ENCODE measurements around the gene KLHL5. TPM values are rescaled to one million over a fixed set of nuclear protein-coding genes. Genes with fewer than 3 reads are reported as not detected.
"Not testable (repeated sequence)": the region's sequence is repeated elsewhere in the genome, so short reads cannot be mapped to it uniquely, and the experiment has no call there.

The KLHL5 gene
- total and polyA plus RNA-seq, 2 of the 4 experiments (the other 2 are of a cell fraction): 58.8 to 97.7 TPM

DNA sequence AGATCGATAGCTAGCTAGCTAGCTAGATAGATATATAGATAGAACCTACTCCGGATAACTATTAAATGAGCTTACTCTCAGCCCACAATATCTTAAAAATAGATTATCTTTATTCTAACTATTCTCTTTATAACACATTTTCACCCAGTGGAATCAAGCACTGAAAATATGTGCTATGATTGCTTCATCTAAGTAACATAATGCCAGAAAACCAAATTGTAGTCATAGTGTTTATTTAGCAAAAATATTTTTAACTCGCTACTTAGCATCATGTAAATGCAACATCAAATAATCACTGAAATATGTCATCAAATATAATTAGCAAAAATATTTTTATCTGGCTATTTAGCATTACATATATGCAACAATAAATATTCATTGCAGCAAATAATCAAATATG lies 31.3 kb upstream of the KLHL5 start:
- Histone ChIP-seq H3K4me1 (ENCODE audit: control insufficient read depth, insufficient read depth, low read length) (peaks cover 13% of the 10 kb centered on the region), H2BK120ac (ENCODE audit: low read depth, low read length) (peak overlapping the region; percentile 91; the same call in 1 of the 2 replicates), H3K4me2 (ENCODE audit: low read depth, low read length) (peak overlapping the region; percentile 57; the same call in 1 of the 2 replicates), H3K27ac (ENCODE audit: insufficient read depth, low read length) (peak overlapping the region; percentile 66; the same call in 1 of the 2 replicates), H2AFZ (replicated peaks; ENCODE audit: low read length, poor library complexity) (no peak overlapping the region), H2BK15ac (ENCODE audit: low read depth, low read length) (peak overlapping the region; percentile 85; the same call in 1 of the 3 replicates), H2AK9ac (replicated peaks; ENCODE audit: low read depth, low read length, poor library complexity) (no peak overlapping the region), H4K8ac (ENCODE audit: low read depth in 2 of 2, low read length in 2 of 2) (no peak overlapping the region; a peak in 2 of 4 replicates), H3K56ac (ENCODE audit: extremely low read depth, insufficient read depth, low read length) (peak overlapping the region; percentile 38; the same call in 1 of the 2 replicates), H2BK5ac (ENCODE audit: low read depth, low read length, poor library complexity, severe bottlenecking) (peak overlapping the region; percentile 93), H3K27me3 (ENCODE audit: control insufficient read depth, insufficient read depth, low read length) (no peaks in the 10 kb centered on the region), H3K9me3 (ENCODE audit: control insufficient read depth, insufficient read depth, low read length) (no peaks in the 10 kb centered on the region), H4K5ac (ENCODE audit: low read depth, low read length) (peak overlapping the region; percentile 53; the same call in 1 of the 2 replicates), H4K91ac (ENCODE audit: insufficient read depth, low read depth, low read length) (no peak overlapping the region), H3K23ac (ENCODE audit: low read depth, low read length) (no peak overlapping the region), H3K4me3 (ENCODE audit: insufficient read depth, low read depth, low read length) (no peak overlapping the region), H3K79me1 (ENCODE audit: low read depth in 1 of 2, low read length in 2 of 2) (peaks cover 0 to 4% of the 10 kb centered on the region in 2 experiments; a peak in 2 of 4 replicates), H3K14ac (replicated peaks; ENCODE audit: low read depth, low read length) (0 out of 2 replicates have a peak overlapping the region, but pooled peaks have one; percentile 94), H2BK20ac (ENCODE audit: low read depth, low read length) (no peak overlapping the region), H3K4ac (ENCODE audit: low read depth, low read length) (peak overlapping the region; percentile 88; the same call in 1 of the 2 replicates), H4K20me1 (ENCODE audit: insufficient read depth, low read length) (no peaks in the 10 kb centered on the region), H3K36me3 (ENCODE audit: control insufficient read depth, insufficient read depth, low read length) (no peaks in the 10 kb centered on the region), H3K9me1 (ENCODE audit: insufficient read depth, low read length) (peaks cover 2% of the 10 kb centered on the region; the same call in 1 of the 2 replicates), H3K9ac (ENCODE audit: low read depth, low read length) (peak overlapping the region; percentile 54; the same call in 1 of the 2 replicates), H3K18ac (ENCODE audit: low read depth, low read length) (peak overlapping the region; percentile 85), H2AK5ac (ENCODE audit: low read depth, low read length) (no peak overlapping the region)
- no CpG with 5 or more reads among the region's 3 CpGs for whole genome bisulfite sequencing, 2 experiments (ENCODE audit: extremely low coverage in 2 of 2, insufficient read length in 1 of 2)
- dilution Hi-C loops (cut with HindIII; ENCODE audit: low sequenced_read_pairs, unreplicated experiment) (no loop called here), intact Hi-C loops (cut with micrococcal nuclease) (no loop called here), in situ Hi-C loops (cut with MboI; ENCODE audit: low sequenced_read_pairs) (no loop called here)
- TF ChIP-seq, protein P1, sequence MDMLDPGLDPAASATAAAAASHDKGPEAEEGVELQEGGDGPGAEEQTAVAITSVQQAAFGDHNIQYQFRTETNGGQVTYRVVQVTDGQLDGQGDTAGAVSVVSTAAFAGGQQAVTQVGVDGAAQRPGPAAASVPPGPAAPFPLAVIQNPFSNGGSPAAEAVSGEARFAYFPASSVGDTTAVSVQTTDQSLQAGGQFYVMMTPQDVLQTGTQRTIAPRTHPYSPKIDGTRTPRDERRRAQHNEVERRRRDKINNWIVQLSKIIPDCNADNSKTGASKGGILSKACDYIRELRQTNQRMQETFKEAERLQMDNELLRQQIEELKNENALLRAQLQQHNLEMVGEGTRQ (IDR thresholded peaks at IDR 0.05; ENCODE audit: low read depth, low read length): no peak
- no peak for TF ChIP-seq RAD21 (IDR thresholded peaks at IDR 0.05; ENCODE audit: low read length)
- TF ChIP-seq CEBPB (IDR thresholded peaks at IDR 0.05; ENCODE audit: low read depth, low read length): peak; percentile 95
- DNase-seq: peak; percentile 41
- CTCF ChIA-PET: interaction anchor here (0.6 to 1.5 kb wide), 5 partner anchors 12 to 1998 kb away, joined by 3 to 5 read pairs (median 3); no protein-coding TSS in a partner anchor
- POLR2A ChIA-PET (ENCODE audit: unreplicated experiment): no interaction called here
- ATAC-seq (ENCODE audit: low read depth): peak; percentile 30
- no TSS peak for BruUV-seq (replicated peaks)

DNA sequence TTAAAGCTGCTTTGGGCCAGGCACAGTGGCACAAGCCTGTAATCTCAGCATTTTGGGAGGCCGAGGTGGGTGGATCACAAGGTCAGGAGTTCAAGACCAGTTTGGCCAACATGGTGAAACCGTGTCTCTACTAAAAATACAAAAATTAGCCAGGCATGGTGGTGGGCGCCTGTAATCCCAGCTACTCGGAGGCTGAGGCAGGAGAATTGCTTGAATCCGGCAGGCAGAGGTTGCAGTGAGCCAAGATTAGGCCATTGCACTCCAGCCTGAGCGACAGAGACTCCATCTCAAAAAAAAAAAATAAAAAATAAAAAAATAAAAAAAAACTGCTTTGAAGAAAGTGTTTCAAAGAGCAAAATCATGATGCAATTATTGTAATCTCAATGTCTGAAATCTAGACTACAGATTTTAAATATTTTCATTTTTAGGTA lies 30.4 kb upstream of the KLHL5 start:
- H3K27me3 ChIP-seq (ENCODE audit: control insufficient read depth, insufficient read depth, low read length); H3K9ac ChIP-seq (ENCODE audit: low read depth, low read length); H4K20me1 ChIP-seq (ENCODE audit: insufficient read depth, low read length); CTCF ChIA-PET; dilution Hi-C loops (cut with HindIII; ENCODE audit: low sequenced_read_pairs, unreplicated experiment); H3K4me3 ChIP-seq (ENCODE audit: insufficient read depth, low read depth, low read length); H2AK9ac ChIP-seq (replicated peaks; ENCODE audit: low read depth, low read length, poor library complexity); H4K5ac ChIP-seq (ENCODE audit: low read depth, low read length); BruUV-seq (replicated peaks); H3K9me3 ChIP-seq (ENCODE audit: control insufficient read depth, insufficient read depth, low read length); DNase-seq; H3K36me3 ChIP-seq (ENCODE audit: control insufficient read depth, insufficient read depth, low read length); intact Hi-C loops (cut with micrococcal nuclease); H3K4me2 ChIP-seq (ENCODE audit: low read depth, low read length); H3K79me1 ChIP-seq (ENCODE audit: low read depth in 1 of 2, low read length in 2 of 2); POLR2A ChIA-PET (ENCODE audit: unreplicated experiment); H3K23ac ChIP-seq (ENCODE audit: low read depth, low read length); H3K9me1 ChIP-seq (ENCODE audit: insufficient read depth, low read length); in situ Hi-C loops (cut with MboI; ENCODE audit: low sequenced_read_pairs); H2AFZ ChIP-seq (replicated peaks; ENCODE audit: low read length, poor library complexity); ATAC-seq (ENCODE audit: low read depth): not testable (repeated sequence)
- Histone ChIP-seq H3K56ac (ENCODE audit: extremely low read depth, insufficient read depth, low read length) (0 out of 2 replicates have a peak overlapping the region, but pooled peaks have one; percentile 23), H4K8ac (ENCODE audit: low read depth in 2 of 2, low read length in 2 of 2) (peak overlapping the region in 1 of 2 experiments; percentile 78; a peak in 1 of 4 replicates), H3K4me1 (ENCODE audit: control insufficient read depth, insufficient read depth, low read length) (peaks cover 17% of the 10 kb centered on the region), H3K18ac (ENCODE audit: low read depth, low read length) (peak overlapping the region; percentile 83), H2BK20ac (ENCODE audit: low read depth, low read length) (peak overlapping the region; percentile 90; the same call in 1 of the 2 replicates), H2BK120ac (ENCODE audit: low read depth, low read length) (peak overlapping the region; percentile 97), H3K14ac (replicated peaks; ENCODE audit: low read depth, low read length) (peak overlapping the region; percentile 89; the same call in 1 of the 2 replicates), H2BK5ac (ENCODE audit: low read depth, low read length, poor library complexity, severe bottlenecking) (peak overlapping the region; percentile 93), H3K4ac (ENCODE audit: low read depth, low read length) (peak overlapping the region; percentile 92), H4K91ac (ENCODE audit: insufficient read depth, low read depth, low read length) (peak overlapping the region; percentile 83), H3K27ac (ENCODE audit: insufficient read depth, low read length) (peak overlapping the region; percentile 87), H2AK5ac (ENCODE audit: low read depth, low read length) (peak overlapping the region; percentile 98), H2BK15ac (ENCODE audit: low read depth, low read length) (peak overlapping the region; percentile 91; the same call in 1 of the 3 replicates)
- WGBS, 2 experiments (ENCODE audit: extremely low coverage in 2 of 2, insufficient read length in 1 of 2): no CpG with 5 or more reads among the region's 6 CpGs

All from IMR-90 (cell line).